ENCODE measurements around the gene ADRM1. TPM values are rescaled to one million over a fixed set of nuclear protein-coding genes. Genes with fewer than 3 reads are reported as not detected.

Gene ADRM1
- total and polyA plus RNA-seq, 2 donors from 2014 or later, result 64.4 to 79.4 TPM

GRCh38 chr20:62321521-62321948 lies 18.7 kb downstream of the ADRM1 start:
- Histone ChIP-seq H3K9ac (ENCODE audit: low read length in 3 of 3) (no peak overlapping the region), H3K27ac (ENCODE audit: low read depth in 2 of 2, low read length in 2 of 2) (no peak overlapping the region), H3K27me3 (ENCODE audit: control insufficient read depth, insufficient read depth, low read length) (no peaks in the 10 kb centered on the region), H3K4me3 (ENCODE audit: low read length in 3 of 3) (no peak overlapping the region), H3K36me3 (ENCODE audit: control insufficient read depth in 2 of 3, insufficient read depth in 3 of 3, low read length in 3 of 3) (peaks cover 0 to 32% (median 12%) of the 10 kb centered on the region in 3 donors), H3K9me3 (ENCODE audit: control insufficient read depth in 2 of 3, insufficient read depth in 1 of 3, low read length in 3 of 3) (no peaks in the 10 kb centered on the region), H3K4me1 (ENCODE audit: control insufficient read depth in 2 of 3, insufficient read depth in 2 of 3, low read depth in 1 of 3, low read length in 3 of 3) (no peaks in the 10 kb centered on the region)
- TF ChIP-seq, protein P1, sequence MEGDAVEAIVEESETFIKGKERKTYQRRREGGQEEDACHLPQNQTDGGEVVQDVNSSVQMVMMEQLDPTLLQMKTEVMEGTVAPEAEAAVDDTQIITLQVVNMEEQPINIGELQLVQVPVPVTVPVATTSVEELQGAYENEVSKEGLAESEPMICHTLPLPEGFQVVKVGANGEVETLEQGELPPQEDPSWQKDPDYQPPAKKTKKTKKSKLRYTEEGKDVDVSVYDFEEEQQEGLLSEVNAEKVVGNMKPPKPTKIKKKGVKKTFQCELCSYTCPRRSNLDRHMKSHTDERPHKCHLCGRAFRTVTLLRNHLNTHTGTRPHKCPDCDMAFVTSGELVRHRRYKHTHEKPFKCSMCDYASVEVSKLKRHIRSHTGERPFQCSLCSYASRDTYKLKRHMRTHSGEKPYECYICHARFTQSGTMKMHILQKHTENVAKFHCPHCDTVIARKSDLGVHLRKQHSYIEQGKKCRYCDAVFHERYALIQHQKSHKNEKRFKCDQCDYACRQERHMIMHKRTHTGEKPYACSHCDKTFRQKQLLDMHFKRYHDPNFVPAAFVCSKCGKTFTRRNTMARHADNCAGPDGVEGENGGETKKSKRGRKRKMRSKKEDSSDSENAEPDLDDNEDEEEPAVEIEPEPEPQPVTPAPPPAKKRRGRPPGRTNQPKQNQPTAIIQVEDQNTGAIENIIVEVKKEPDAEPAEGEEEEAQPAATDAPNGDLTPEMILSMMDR (IDR thresholded peaks at IDR 0.05; ENCODE audit: borderline replicate concordance, extremely low read depth, insufficient read depth), result no peak
- intact Hi-C loops (cut with DNase I), result no loop called here
- no peak for DNase-seq
- no peak for FAIRE-seq

GRCh38 chr20:62321975-62322374 lies 19.2 kb downstream of the ADRM1 start:
- FAIRE-seq (no peak), DNase-seq (no peak)
- intact Hi-C loops (cut with DNase I), result no loop called here
- TF ChIP-seq, protein P1 (IDR thresholded peaks at IDR 0.05; ENCODE audit: borderline replicate concordance, extremely low read depth, insufficient read depth), result no peak
- Histone ChIP-seq H3K27me3 (ENCODE audit: control insufficient read depth, insufficient read depth, low read length) (no peaks in the 10 kb centered on the region), H3K36me3 (ENCODE audit: control insufficient read depth in 2 of 3, insufficient read depth in 3 of 3, low read length in 3 of 3) (peaks cover 0 to 32% (median 12%) of the 10 kb centered on the region in 3 donors), H3K4me3 (ENCODE audit: low read length in 3 of 3) (no peak overlapping the region), H3K4me1 (ENCODE audit: control insufficient read depth in 2 of 3, insufficient read depth in 2 of 3, low read depth in 1 of 3, low read length in 3 of 3) (no peaks in the 10 kb centered on the region), H3K9me3 (ENCODE audit: control insufficient read depth in 2 of 3, insufficient read depth in 1 of 3, low read length in 3 of 3) (no peaks in the 10 kb centered on the region), H3K27ac (ENCODE audit: low read depth in 2 of 2, low read length in 2 of 2) (no peak overlapping the region), H3K9ac (ENCODE audit: low read length in 3 of 3) (no peak overlapping the region)

- no peaks in the 10 kb centered on the region for H3K9me3 ChIP-seq (ENCODE audit: control insufficient read depth in 2 of 3, insufficient read depth in 1 of 3, low read length in 3 of 3)
- FAIRE-seq (no peak), DNase-seq (no peak)
- TF ChIP-seq, protein P1 (IDR thresholded peaks at IDR 0.05; ENCODE audit: borderline replicate concordance, extremely low read depth, insufficient read depth), result no peak
- H3K36me3 ChIP-seq (ENCODE audit: control insufficient read depth in 2 of 3, insufficient read depth in 3 of 3, low read length in 3 of 3), result peaks cover 0 to 30% (median 14%) of the 10 kb centered on the region in 3 donors
- no peaks in the 10 kb centered on the region for H3K4me1 ChIP-seq (ENCODE audit: control insufficient read depth in 2 of 3, insufficient read depth in 2 of 3, low read depth in 1 of 3, low read length in 3 of 3)
- no peak overlapping the region for H3K27ac ChIP-seq (ENCODE audit: low read depth in 2 of 2, low read length in 2 of 2)
- H3K9ac ChIP-seq (ENCODE audit: low read length in 3 of 3), result no peak overlapping the region
- intact Hi-C loops (cut with DNase I), result no loop called here
- H3K27me3 ChIP-seq (ENCODE audit: control insufficient read depth, insufficient read depth, low read length), result no peaks in the 10 kb centered on the region
- no peak overlapping the region for H3K4me3 ChIP-seq (ENCODE audit: low read length in 3 of 3)
These were observed 19.8 kb downstream of the ADRM1 start for GRCh38 chr20:62322492-62323041.

All from kidney (tissue), 14 donors.